ENCODE results near the gene C19orf25. TPM values are rescaled to one million over a fixed set of nuclear protein-coding genes. Genes with fewer than 3 reads are reported as not detected.
A peak's percentile ranks its signal among the peaks of the same experiment; 100 is the strongest.

Gene C19orf25
- total RNA-seq, 1 donor from 2014 or later, result 25.0 TPM

- intact Hi-C loops (cut with DNase I), result no loop called here
- no peak for TF ChIP-seq POLR2A (IDR thresholded peaks at IDR 0.05)
- no peak for TF ChIP-seq CTCF (IDR thresholded peaks at IDR 0.05)
- Histone ChIP-seq H3K4me1 (peaks cover 61% of the 10 kb centered on the region), H3K27me3 (no peaks in the 10 kb centered on the region), H3K4me3 (peak overlapping the region; percentile 55 to 59), H3K36me3 (no peaks in the 10 kb centered on the region), H3K27ac (peak overlapping the region; percentile 87), H3K9me3 (no peaks in the 10 kb centered on the region)
- DNase-seq (ENCODE audit: extremely low spot score in 2 of 2), result no peak
Observed at GRCh38 chr19:1511318-1512317, 32.6 kb upstream of the C19orf25 start.

GRCh38 chr19:1510807-1511206, 31.8 kb upstream of the C19orf25 start:
- no peaks in the 10 kb centered on the region for H3K9me3 ChIP-seq
- intact Hi-C loops (cut with DNase I), result no loop called here

GRCh38 chr19:1510442-1510806, 31.4 kb upstream of the C19orf25 start:
- H3K4me3 ChIP-seq, result peak overlapping the region; percentile 28 to 59
- intact Hi-C loops (cut with DNase I), result no loop called here
- peaks cover 61% of the 10 kb centered on the region for H3K4me1 ChIP-seq
- no peak for DNase-seq (ENCODE audit: extremely low spot score in 2 of 2)
- TF ChIP-seq POLR2AphosphoS5 (IDR thresholded peaks at IDR 0.05; ENCODE audit: insufficient read depth in 1 of 2, low read depth in 1 of 2) (no peak), POLR2A (IDR thresholded peaks at IDR 0.05) (no peak), CTCF (IDR thresholded peaks at IDR 0.05) (no peak)
- H3K36me3 ChIP-seq, result no peaks in the 10 kb centered on the region
- no peaks in the 10 kb centered on the region for H3K9me3 ChIP-seq
- no peaks in the 10 kb centered on the region for H3K27me3 ChIP-seq
- H3K27ac ChIP-seq, result peak overlapping the region; percentile 87

More at GRCh38 chr19:1510807-1511206, 31.8 kb upstream of the C19orf25 start:
- Histone ChIP-seq H3K27ac (peak overlapping the region; percentile 87), H3K4me1 (peaks cover 61% of the 10 kb centered on the region), H3K4me3 (peak overlapping the region; percentile 55 to 59), H3K36me3 (no peaks in the 10 kb centered on the region), H3K27me3 (no peaks in the 10 kb centered on the region)
- DNase-seq (ENCODE audit: extremely low spot score in 2 of 2), result no peak
- TF ChIP-seq CTCF (IDR thresholded peaks at IDR 0.05) (no peak), POLR2A (IDR thresholded peaks at IDR 0.05) (no peak), POLR2AphosphoS5 (IDR thresholded peaks at IDR 0.05; ENCODE audit: insufficient read depth in 1 of 2, low read depth in 1 of 2) (no peak)

- H3K27me3 ChIP-seq, result no peaks in the 10 kb centered on the region
- H3K27ac ChIP-seq, result peak overlapping the region; percentile 87
- TF ChIP-seq POLR2A (IDR thresholded peaks at IDR 0.05) (no peak), POLR2AphosphoS5 (IDR thresholded peaks at IDR 0.05; ENCODE audit: insufficient read depth in 1 of 2, low read depth in 1 of 2) (no peak), CTCF (IDR thresholded peaks at IDR 0.05) (no peak)
- H3K4me3 ChIP-seq, result peak overlapping the region; percentile 28 to 59
- intact Hi-C loops (cut with DNase I), result no loop called here
- H3K4me1 ChIP-seq, result peaks cover 61% of the 10 kb centered on the region
- H3K9me3 ChIP-seq, result no peaks in the 10 kb centered on the region
- no peaks in the 10 kb centered on the region for H3K36me3 ChIP-seq
- no peak for DNase-seq (ENCODE audit: extremely low spot score in 2 of 2)
Observed at GRCh38 chr19:1509602-1510441, 30.8 kb upstream of the C19orf25 start.
